ENCODE data around the gene NCR2.
"Not testable (repeated sequence)": the region's sequence is repeated elsewhere in the genome, so short reads cannot be mapped to it uniquely, and the experiment has no call there.

Gene NCR2, protein sequence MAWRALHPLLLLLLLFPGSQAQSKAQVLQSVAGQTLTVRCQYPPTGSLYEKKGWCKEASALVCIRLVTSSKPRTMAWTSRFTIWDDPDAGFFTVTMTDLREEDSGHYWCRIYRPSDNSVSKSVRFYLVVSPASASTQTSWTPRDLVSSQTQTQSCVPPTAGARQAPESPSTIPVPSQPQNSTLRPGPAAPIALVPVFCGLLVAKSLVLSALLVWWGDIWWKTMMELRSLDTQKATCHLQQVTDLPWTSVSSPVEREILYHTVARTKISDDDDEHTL

GRCh38 chr6:41335296-41335695 is at the start of gene NCR2:
Gene NCR2 (plus strand): TSS chr6:41335608. CDS start chr6:41335877, 269 bp downstream.
- DNase-seq (ENCODE audit: low spot score), result no peak

DNA sequence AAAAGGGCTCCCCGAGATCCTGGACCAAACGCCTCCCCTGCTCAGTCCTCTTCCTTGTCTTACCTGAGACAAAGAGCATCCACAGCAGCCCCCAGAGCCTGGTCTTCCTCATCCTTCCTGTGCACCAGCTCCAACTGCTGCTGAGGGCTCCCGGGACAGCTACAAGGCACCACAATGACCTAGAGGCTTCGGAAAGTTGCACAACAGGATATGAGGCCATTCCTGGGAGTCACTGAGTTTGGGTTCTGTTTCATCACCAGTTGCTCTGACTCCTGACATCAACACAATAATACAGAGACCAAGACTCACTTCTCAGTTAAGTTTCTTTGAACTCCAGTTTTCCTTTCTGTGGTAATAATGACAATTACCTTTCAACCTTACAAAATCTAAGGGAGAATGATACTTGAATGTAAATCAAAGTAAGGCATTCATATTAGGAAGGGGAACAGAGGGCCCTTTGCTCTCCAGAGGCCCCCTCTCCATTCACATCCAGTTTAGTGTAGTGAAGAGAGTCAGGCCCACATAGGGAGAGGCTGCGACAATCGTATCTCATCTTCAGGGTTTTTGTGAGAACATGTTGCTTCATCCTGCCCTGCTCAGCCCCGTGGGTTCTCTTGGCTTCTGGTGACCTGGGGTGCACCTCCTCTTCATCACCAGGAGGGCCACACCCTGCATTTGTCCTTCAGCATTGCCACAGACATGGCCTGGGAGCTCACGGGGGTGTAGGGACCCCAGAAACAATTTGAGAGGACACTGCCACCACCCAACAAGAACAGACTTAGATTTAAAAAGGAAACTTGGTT is 48.7 kb upstream of the NCR2 start, which contains the start of gene TREM1:
Gene TREM1 (minus strand): TSS at position 139 of the 803 bp plus-strand sequence. CDS start 27 bp downstream, at position 112.
- DNase-seq (ENCODE audit: low spot score), result no peak

DNA sequence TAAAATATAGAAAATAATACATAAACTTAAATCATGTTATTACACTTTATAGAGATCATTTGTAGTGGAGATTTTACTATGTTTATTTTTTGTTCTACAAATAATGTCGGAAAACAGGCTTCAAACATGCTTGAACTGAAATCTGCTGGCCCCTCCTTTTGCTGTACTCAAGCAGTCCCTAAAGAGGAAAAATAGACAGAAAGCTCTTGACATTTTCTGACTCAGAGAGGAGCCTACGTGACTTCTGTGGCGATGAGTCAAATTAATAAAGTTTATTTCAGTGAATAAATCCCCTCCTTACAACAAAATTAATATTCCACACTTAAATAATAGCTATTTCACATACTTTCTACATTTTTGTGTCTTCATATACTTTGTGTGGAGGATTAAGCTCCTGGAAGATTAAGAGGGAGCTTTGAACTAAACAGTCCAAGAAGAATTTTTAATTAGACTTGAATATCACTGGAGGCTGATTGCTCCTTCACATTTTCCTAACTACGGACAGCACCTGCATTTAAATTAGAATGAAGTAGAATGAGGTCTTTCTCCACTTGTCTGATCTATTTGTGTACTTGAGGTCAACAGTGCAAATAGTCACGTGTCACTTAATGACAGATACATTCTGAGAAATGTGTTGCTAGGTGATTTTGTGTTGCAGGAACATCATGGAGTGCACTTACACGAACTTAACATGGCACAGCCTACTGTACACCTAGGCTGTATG is 47.2 kb upstream of the NCR2 start:
- no peak for DNase-seq (ENCODE audit: low spot score)

GRCh38 chr6:41288754-41289129 is 46.7 kb upstream of the NCR2 start:
- no peak for DNase-seq (ENCODE audit: low spot score)

DNA sequence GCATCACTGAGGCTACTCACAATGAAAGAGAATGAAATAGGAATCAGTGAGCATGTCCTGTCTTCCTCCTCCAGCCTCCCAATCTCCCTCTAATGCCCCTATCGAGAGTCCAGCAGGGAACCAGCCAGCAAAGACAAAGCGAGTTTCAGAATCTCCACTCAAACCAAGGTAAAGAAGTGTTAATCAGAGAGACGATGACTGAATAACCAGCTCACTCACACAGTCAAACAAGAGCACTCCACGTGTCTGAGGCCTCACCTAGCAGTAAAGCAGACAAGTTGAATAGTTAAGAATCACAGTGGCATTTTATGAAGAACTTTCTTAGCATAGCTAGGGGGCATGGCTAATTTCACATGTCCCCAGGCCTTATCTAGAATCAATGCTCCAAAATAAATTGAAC is 45.6 kb upstream of the NCR2 start:
- DNase-seq (ENCODE audit: low spot score), result no peak

DNA sequence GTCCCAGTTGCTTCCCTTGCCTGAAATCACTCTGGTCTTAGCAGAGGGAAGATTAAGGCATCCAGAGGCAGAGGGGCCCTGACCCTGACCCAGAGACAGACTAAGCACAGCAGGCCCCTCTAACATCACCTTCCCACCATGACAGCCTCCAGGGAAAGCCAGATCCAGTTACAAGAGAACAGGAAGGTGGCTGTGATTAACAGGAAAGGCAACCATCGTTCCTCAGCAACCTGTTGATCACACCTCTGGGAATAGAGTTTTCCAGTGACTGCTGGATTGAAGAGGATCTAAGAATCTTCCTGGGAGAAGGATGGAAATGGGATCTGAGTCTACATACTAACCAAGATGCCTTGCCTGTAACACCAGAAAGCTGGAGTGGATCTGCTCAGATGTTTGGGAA is 43.7 kb upstream of the NCR2 start:
- no peak for DNase-seq (ENCODE audit: low spot score)

DNA sequence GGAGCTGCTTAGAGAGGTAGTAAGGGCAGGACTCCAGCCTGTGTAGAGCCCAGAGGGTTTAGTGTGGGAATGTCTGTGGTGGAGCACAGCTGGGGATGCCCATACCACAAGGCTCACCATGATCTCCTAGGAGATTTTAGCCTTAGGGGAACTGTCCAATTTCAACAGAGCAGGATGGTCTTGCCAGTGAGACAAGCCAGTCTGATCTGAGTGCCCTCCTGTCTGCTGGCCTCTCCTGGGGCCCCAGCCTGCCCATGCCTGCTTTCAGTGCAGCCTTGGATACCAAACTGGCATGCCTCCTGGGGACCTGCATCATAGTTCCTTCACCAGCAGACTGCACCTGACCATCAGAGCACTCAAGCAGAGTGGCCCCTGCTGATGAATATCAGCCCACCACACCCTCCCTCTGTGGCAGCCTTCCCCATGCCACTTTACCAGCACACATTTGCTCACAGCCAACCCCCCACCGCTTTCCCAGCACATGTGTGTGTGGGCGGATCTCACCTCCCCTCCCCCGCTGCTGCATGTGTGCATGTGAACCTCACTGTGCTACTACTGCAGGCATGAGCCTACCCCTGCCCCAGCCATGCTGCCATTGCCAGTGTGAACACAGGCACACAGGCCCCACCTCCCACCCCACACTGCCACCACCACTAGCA is 41.1 kb upstream of the NCR2 start:
- no peak for DNase-seq (ENCODE audit: low spot score)

DNA sequence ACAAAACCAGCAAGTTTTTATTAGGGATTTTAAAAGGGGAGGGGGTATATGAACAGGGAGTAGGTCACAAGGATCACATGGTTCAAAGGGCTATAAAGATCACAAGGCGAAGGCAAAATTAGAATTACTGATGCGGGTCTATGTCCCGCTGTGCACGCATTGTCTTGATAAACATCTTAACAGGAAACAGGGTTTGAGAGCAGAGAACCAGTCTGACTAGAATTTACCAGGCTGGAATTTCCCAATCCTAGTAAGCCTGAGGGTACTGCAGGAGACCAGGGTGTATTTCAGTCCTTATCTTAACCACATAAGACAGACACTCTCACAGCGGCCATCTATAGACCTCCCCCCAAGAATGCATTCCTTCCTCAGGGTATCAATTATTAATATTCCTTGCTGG is 38.2 kb upstream of the NCR2 start:
- not testable (repeated sequence) for DNase-seq (ENCODE audit: low spot score)

DNA sequence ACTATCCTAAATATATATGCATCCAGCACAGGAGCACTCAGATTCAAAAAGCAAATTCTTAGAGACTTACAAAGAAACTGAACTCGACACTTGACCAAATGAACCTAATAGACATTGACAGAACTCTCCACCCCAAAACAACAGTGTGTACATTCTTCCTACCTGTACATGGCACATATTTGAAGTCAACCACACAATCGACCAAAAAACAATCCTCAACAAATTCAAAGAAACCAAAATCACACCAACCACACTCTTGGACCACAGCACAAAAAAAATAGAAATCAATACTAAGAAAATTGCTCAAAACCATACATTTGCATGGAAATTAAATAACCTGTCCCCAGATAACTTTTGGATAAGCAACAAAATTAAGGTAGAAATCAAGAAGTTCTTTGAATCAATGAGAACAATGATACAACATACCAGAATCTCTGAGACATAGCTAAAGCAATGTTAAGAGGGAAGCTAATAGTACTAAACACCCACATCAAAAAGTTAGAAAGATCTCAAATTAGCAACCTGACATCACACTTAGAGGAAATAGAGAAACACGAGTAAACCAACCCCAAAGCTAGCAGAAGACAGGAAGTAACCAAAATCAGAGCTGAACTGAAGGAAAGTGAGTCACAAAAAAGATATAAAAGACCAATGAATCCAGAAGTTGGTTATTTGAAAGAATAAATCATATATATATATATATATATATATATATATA is 36.5 kb upstream of the NCR2 start:
- no peak for DNase-seq (ENCODE audit: low spot score)

- DNase-seq (ENCODE audit: low spot score), result no peak
Observed at GRCh38 chr6:41302638-41303037, 32.8 kb upstream of the NCR2 start.

GRCh38 chr6:41306187-41306854 is 29.1 kb upstream of the NCR2 start:
- DNase-seq (ENCODE audit: low spot score), result peak; percentile 32

- no peak for DNase-seq (ENCODE audit: low spot score)
Observed at GRCh38 chr6:41315203-41315602, 20.2 kb upstream of the NCR2 start.

GRCh38 chr6:41315943-41316620 is 19.3 kb upstream of the NCR2 start:
- no peak for DNase-seq (ENCODE audit: low spot score)

GRCh38 chr6:41318261-41318653 is 17.2 kb upstream of the NCR2 start:
- no peak for DNase-seq (ENCODE audit: low spot score)

- peak; percentile 76 for DNase-seq (ENCODE audit: low spot score)
Observed at GRCh38 chr6:41318654-41319565, 16.5 kb upstream of the NCR2 start.

- no peak for DNase-seq (ENCODE audit: low spot score)
Observed at GRCh38 chr6:41321183-41321582, 14.2 kb upstream of the NCR2 start.

DNA sequence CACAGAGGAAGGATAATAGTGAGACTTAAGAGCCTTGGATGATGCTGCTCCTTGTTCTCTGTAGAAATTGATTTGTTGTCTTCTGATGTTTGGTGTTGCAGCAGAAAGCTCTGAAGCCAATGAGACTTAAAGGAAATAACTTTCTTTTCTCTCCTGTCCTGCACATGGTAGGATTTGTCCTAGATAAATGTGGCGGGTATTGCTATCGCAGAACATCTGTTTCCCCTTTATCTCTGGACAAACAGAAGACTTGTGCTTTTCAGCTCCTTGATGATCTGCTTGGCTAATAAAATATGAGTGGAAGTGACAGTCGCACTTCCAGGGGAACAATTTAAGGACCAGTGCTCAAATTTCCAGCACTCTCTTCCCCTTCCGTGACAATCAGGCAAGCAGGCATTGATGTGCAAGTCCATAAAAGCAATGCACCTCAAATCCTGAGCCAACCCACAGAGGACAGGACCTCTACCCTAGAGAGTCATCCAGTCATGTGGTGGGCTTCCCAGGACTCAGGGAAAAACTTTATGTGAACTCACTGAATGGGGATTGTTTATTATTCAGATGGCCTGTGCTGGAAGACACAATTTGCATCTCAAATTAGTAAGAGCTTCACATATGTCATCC is 9.9 kb upstream of the NCR2 start:
- DNase-seq (ENCODE audit: low spot score), result no peak

GRCh38 chr6:41326092-41326491 is 9.3 kb upstream of the NCR2 start:
- DNase-seq (ENCODE audit: low spot score), result no peak

GRCh38 chr6:41327177-41327576 is 8.2 kb upstream of the NCR2 start:
- no peak for DNase-seq (ENCODE audit: low spot score)

Measured in kidney capillary endothelial cell (primary cell).